ENCODE measurements around the gene RPL10A.

Gene RPL10A

GRCh38 chr6:35477028-35477427, 8.8 kb downstream of the RPL10A start:
- DNase-seq, result no peak

- no peak for DNase-seq
Observed at GRCh38 chr6:35477551-35478179, 9.5 kb downstream of the RPL10A start.

GRCh38 chr6:35478259-35478658, 10.1 kb downstream of the RPL10A start:
- no peak for DNase-seq

- no peak for DNase-seq
Observed at GRCh38 chr6:35480176-35480575, 12.0 kb downstream of the RPL10A start.

- no peak for DNase-seq
Observed at GRCh38 chr6:35481226-35481625, 13.0 kb downstream of the RPL10A start.

- no peak for DNase-seq
Observed at GRCh38 chr6:35483062-35483461, 14.9 kb downstream of the RPL10A start.

GRCh38 chr6:35483490-35483889, 15.3 kb downstream of the RPL10A start:
- no peak for DNase-seq

- DNase-seq, result no peak
Observed at GRCh38 chr6:35483893-35484645, 15.9 kb downstream of the RPL10A start.

- DNase-seq, result no peak
Observed at GRCh38 chr6:35484921-35485392, 16.8 kb downstream of the RPL10A start.

GRCh38 chr6:35485402-35485877, 17.2 kb downstream of the RPL10A start:
- DNase-seq, result no peak

- DNase-seq, result no peak
Observed at GRCh38 chr6:35486005-35486925, 18.1 kb downstream of the RPL10A start.

GRCh38 chr6:35487658-35488516, 19.7 kb downstream of the RPL10A start:
- DNase-seq, result no peak

- DNase-seq, result no peak
Observed at GRCh38 chr6:35488517-35488862, 20.3 kb downstream of the RPL10A start.

GRCh38 chr6:35489066-35489465, 20.9 kb downstream of the RPL10A start:
- DNase-seq, result no peak

- no peak for DNase-seq
Observed at GRCh38 chr6:35489995-35490791, 22.0 kb downstream of the RPL10A start.

- no peak for DNase-seq
Observed at GRCh38 chr6:35490821-35491557, 22.8 kb downstream of the RPL10A start.

- DNase-seq, result no peak
Observed at GRCh38 chr6:35491558-35492257, 23.5 kb downstream of the RPL10A start.

GRCh38 chr6:35492258-35492973, 24.2 kb downstream of the RPL10A start:
- no peak for DNase-seq

- DNase-seq, result no peak
Observed at GRCh38 chr6:35492974-35493284, 24.7 kb downstream of the RPL10A start.

Data from stimulated activated CD4-positive, alpha-beta T cell treated with anti-CD3 and anti-CD28 coated beads, Interleukin-12 subunit alpha, Interleukin-12 subunit beta, amount 100 ng/mL, for 4 hours (primary cell).